ENCODE results near the gene CSNK2A3. TPM values are rescaled to one million over a fixed set of nuclear protein-coding genes. Genes with fewer than 3 reads are reported as not detected.

The CSNK2A3 gene
- total and polyA plus RNA-seq, 10 of the 15 experiments (the other 5 are each of a cell fraction or from before 2014, with no cell fraction given) = 0.68 to 6.2 (median 1.4) TPM

- ChIA-PET RAD21 (ENCODE audit: unreplicated experiment) (no interaction called here), CTCF (interaction anchor here (0.6 to 1.9 kb wide), 3 partner anchors 9 to 393 kb away, joined by 3 to 7 read pairs (median 3); no protein-coding TSS in a partner anchor), SMC1A (ENCODE audit: uncharacterized antibody, unreplicated experiment) (interaction anchor here (1.2 kb wide), 1 partner anchor 448 kb away, joined by 3 read pairs; no protein-coding TSS in a partner anchor), POLR2A (no interaction called here)
- Histone ChIP-seq H2AFZ (ENCODE audit: control insufficient read depth, low read depth, low read length) (no peak overlapping the region), H3K27ac (ENCODE audit: control insufficient read depth, insufficient read depth) (no peak overlapping the region), H3K36me3 (ENCODE audit: control insufficient read depth in 2 of 2, insufficient read depth in 2 of 2, low read length in 1 of 2) (no peaks in the 10 kb centered on the region; a peak in 2 of 4 replicates), H3K4me1 (ENCODE audit: control insufficient read depth, insufficient read depth, low read length) (no peaks in the 10 kb centered on the region), H3K9me3 (replicated peaks; ENCODE audit: control insufficient read depth, insufficient read depth, low read length) (no peaks in the 10 kb centered on the region), H3K9ac (ENCODE audit: control insufficient read depth, insufficient read depth, low read length) (no peak overlapping the region), H3K27me3 (replicated peaks in 1 of 2; ENCODE audit: control insufficient read depth in 2 of 2, insufficient read depth in 2 of 2, low read length in 1 of 2) (no peaks in the 10 kb centered on the region), H4K20me1 (ENCODE audit: control insufficient read depth, insufficient read depth) (no peaks in the 10 kb centered on the region), H3K79me2 (ENCODE audit: control insufficient read depth, insufficient read depth, low read length) (no peaks in the 10 kb centered on the region), H3K4me2 (ENCODE audit: control insufficient read depth, insufficient read depth) (no peak overlapping the region), H3K4me3 (no peak overlapping the region)
- BruUV-seq (replicated peaks) = no TSS peak
- TF ChIP-seq BACH1 (IDR thresholded peaks at IDR 0.05; ENCODE audit: borderline replicate concordance) (no peak), NFXL1 (IDR thresholded peaks at IDR 0.05; ENCODE audit: borderline replicate concordance) (no peak), SRF (IDR thresholded peaks at IDR 0.05; ENCODE audit: low read depth in 2 of 2, low read length in 2 of 2) (no peak), RAD51 (IDR thresholded peaks at IDR 0.05) (no peak), EGR1 (IDR thresholded peaks at IDR 0.05; ENCODE audit: borderline replicate concordance in 1 of 2, low read depth in 2 of 2, low read length in 2 of 2) (no peak), CBFB (IDR thresholded peaks at IDR 0.05; ENCODE audit: low read depth) (no peak), HSF1 (IDR thresholded peaks at IDR 0.05; ENCODE audit: low read depth, low read length) (no peak), ETV6 (conservative IDR thresholded peaks at IDR 0.05 in 1 of 2, IDR thresholded peaks at IDR 0.05 in 1 of 2; ENCODE audit: borderline replicate concordance in 1 of 2, low read depth in 1 of 2) (no peak), RFX5 (IDR thresholded peaks at IDR 0.05; ENCODE audit: low read depth, low read length) (no peak)
- no peak for ATAC-seq
- intact Hi-C loops (cut with micrococcal nuclease; ENCODE audit: unreplicated experiment) (no loop called here), in situ Hi-C loops (cut with MboI) (no loop called here)
- 60% methylated on average over 3 of the region's 3 CpGs for WGBS (ENCODE audit: insufficient coverage, insufficient replicate concordance, low lambda C conversion rate, missing lambda C conversion rate)
- DNase-seq (ENCODE audit: low read depth, low spot score) = no peak
- FAIRE-seq = no peak
These were observed 44.7 kb upstream of the CSNK2A3 start for GRCh38 chr11:11397781-11398180.

Data from GM12878 (cell line).